GM12878 (cell line): Measurements from ENCODE around the gene SOCS1. TPM values are rescaled to one million over a fixed set of nuclear protein-coding genes. Genes with fewer than 3 reads are reported as not detected.

ENCODE experiments used
- ATAC-seq: fragments of 200-7000 bp; cut with Tn5 transposase; 3 replicates; pipeline ENCODE4 v1.9.1; 2020; ENCODE audit warnings: mild to moderate bottlenecking, moderate library complexity
- BruUV-seq: library from RNA; stranded (reverse); fragments of 400-500 nt; replicated peaks from 2 replicates; lab custom pipeline; 2021; lab: Mats Ljungman, UMichigan
- CTCF ChIA-PET: fragments of 300-600 bp; sonication (Branson Sonifier 250); formaldehyde crosslinking; extraction: SDS; loops from one replicate; lab custom pipeline; 2021; ENCODE audit warnings: inconsistent platforms; lab: Yijun Ruan, JAX
- POLR2A ChIA-PET: fragments of 350-600 bp; formaldehyde crosslinking; extraction: SDS; loops from one replicate; lab custom pipeline; 2021; ENCODE audit warnings: inconsistent platforms; lab: Charles Lee
- RAD21 ChIA-PET: fragments of 300-600 bp; sonication (Branson Sonifier 250); formaldehyde crosslinking; loops from one replicate; lab custom pipeline; 2023; ENCODE audit warnings: antibody characterized with exemption; ENCODE audit not compliant: unreplicated experiment; lab: Charles Lee
- SMC1A ChIA-PET: fragments of 300-600 bp; sonication (Branson Sonifier 250); formaldehyde crosslinking; loops from one replicate; lab custom pipeline; 2023; ENCODE audit not compliant: unreplicated experiment, uncharacterized antibody; lab: Charles Lee
- DNase-seq: peaks from one replicate; pipeline ENCODE4 v3.0.0-alpha.2; 2011; ENCODE audit warnings: low read depth, low spot score
- FAIRE-seq: peaks from 3 replicates; lab custom pipeline; 2011; peaks lifted over from hg19 to GRCh38; lab: Jason Lieb, UNC
- H2AFZ ChIP-seq: 2 replicates; pipeline ENCODE4 v1.6.0; 2011; ENCODE audit warnings: low read depth, low read length, control low read depth; ENCODE audit not compliant: control insufficient read depth
- H3K27ac ChIP-seq: 2 replicates; pipeline ENCODE4 v1.5.1; 2011; ENCODE audit warnings: control low read depth; ENCODE audit not compliant: control insufficient read depth, insufficient read depth
- H3K27me3 ChIP-seq, 2 experiments: replicated peaks in 1 of 2; 2 replicates each; pipeline versions ENCODE4 v1.6.0 to v1.6.1; 2011; ENCODE audit warnings: low read length in 1 of 2; ENCODE audit not compliant: control insufficient read depth in 2 of 2, insufficient read depth in 2 of 2
- H3K36me3 ChIP-seq, 2 experiments: 2 replicates each; pipeline ENCODE4 v1.5.1; 2011; ENCODE audit warnings: low read length in 1 of 2; ENCODE audit not compliant: control insufficient read depth in 2 of 2, insufficient read depth in 2 of 2
- H3K4me1 ChIP-seq: 2 replicates; pipeline ENCODE4 v1.6.1; 2011; ENCODE audit warnings: mild to moderate bottlenecking, low read length, moderate library complexity, mixed read lengths; ENCODE audit not compliant: control insufficient read depth, insufficient read depth
- H3K4me2 ChIP-seq: 2 replicates; pipeline ENCODE4 v1.6.0; 2011; ENCODE audit warnings: control low read depth; ENCODE audit not compliant: control insufficient read depth, insufficient read depth
- H3K4me3 ChIP-seq: fragments of 200-600 bp; sonication (generic); 2 replicates; pipeline ENCODE4 v1.5.1; 2016
- H3K79me2 ChIP-seq: 2 replicates; pipeline ENCODE4 v1.6.0; 2011; ENCODE audit warnings: low read length; ENCODE audit not compliant: control insufficient read depth, insufficient read depth
- H3K9ac ChIP-seq: 2 replicates; pipeline ENCODE4 v1.8.0; 2011; ENCODE audit warnings: low read length, control low read depth, mixed read lengths; ENCODE audit not compliant: control insufficient read depth, insufficient read depth
- H3K9me3 ChIP-seq: replicated peaks from 3 replicates; pipeline ENCODE4 v1.5.1; 2011; ENCODE audit warnings: mild to moderate bottlenecking, low read length; ENCODE audit not compliant: control insufficient read depth, insufficient read depth
- H4K20me1 ChIP-seq: 2 replicates; pipeline ENCODE4 v1.6.0; 2011; ENCODE audit not compliant: control insufficient read depth, insufficient read depth
- CREM ChIP-seq: IDR thresholded peaks from 2 replicates; pipeline ENCODE4 v1.6.1; 2014; ENCODE audit warnings: antibody characterized with exemption, low read depth
- EED ChIP-seq: sonication (generic); IDR thresholded peaks from 2 replicates; pipeline ENCODE4 v1.6.1; 2016; ENCODE audit warnings: antibody characterized with exemption, low read depth
- EGR1 ChIP-seq, 2 experiments: IDR thresholded peaks; 1 replicate in 1 of 2; 2 replicates in 1 of 2; pipeline ENCODE4 v1.6.1; 2011 to 2012; ENCODE audit warnings: low read depth in 2 of 2, low read length in 2 of 2, borderline replicate concordance in 1 of 2, mild to moderate bottlenecking in 1 of 2, moderate library complexity in 1 of 2
- GABPA ChIP-seq: IDR thresholded peaks from 2 replicates; pipeline ENCODE4 v1.6.1; 2014; ENCODE audit warnings: antibody characterized with exemption, low read depth, mild to moderate bottlenecking, inconsistent platforms
- LARP7 ChIP-seq: fragments of 450-650 bp; IDR thresholded peaks from 2 replicates; pipeline ENCODE4 v1.6.1; 2017; ENCODE audit warnings: mild to moderate bottlenecking
- MYB ChIP-seq: fragments of 150-350 bp; IDR thresholded peaks from 2 replicates; pipeline ENCODE4 v1.6.1; 2014; ENCODE audit warnings: mild to moderate bottlenecking, low read depth, low read length, borderline replicate concordance
- NFYA ChIP-seq: IDR thresholded peaks from 2 replicates; pipeline ENCODE4 v1.6.1; 2011; ENCODE audit warnings: low read depth, mild to moderate bottlenecking, low read length, improper control_type of control experiment, borderline replicate concordance
- PAX8 ChIP-seq: fragments of 450-650 bp; IDR thresholded peaks from 2 replicates; pipeline ENCODE4 v1.6.1; 2017; ENCODE audit warnings: mild to moderate bottlenecking, moderate library complexity
- RB1 ChIP-seq: fragments of 450-650 bp; formaldehyde crosslinking; IDR thresholded peaks from 2 replicates; pipeline ENCODE4 v1.6.1; 2017; ENCODE audit warnings: mild to moderate bottlenecking, borderline replicate concordance
- RUNX3 ChIP-seq: IDR thresholded peaks from 2 replicates; pipeline ENCODE4 v1.6.1; 2012; ENCODE audit warnings: low read length, inconsistent platforms
- YY1 ChIP-seq: IDR thresholded peaks from 2 replicates; pipeline ENCODE4 v1.6.1; 2011; ENCODE audit warnings: low read depth, mild to moderate bottlenecking, low read length
- ZSCAN29 ChIP-seq: fragments of 450-650 bp; IDR thresholded peaks from 2 replicates; pipeline ENCODE4 v1.6.1; 2017; ENCODE audit warnings: mild to moderate bottlenecking, moderate library complexity
- WGBS: methylation state at CpG from one replicate; pipeline ENCODE4 v1.1.6; 2016; ENCODE audit warnings: low lambda C conversion rate; ENCODE audit not compliant: insufficient replicate concordance, insufficient coverage; ENCODE audit errors: missing lambda C conversion rate; 5-methylcytosine and 5-hydroxymethylcytosine counted together
- in situ Hi-C: fragments of 300-500 bp; cut with MboI; formaldehyde crosslinking; loops from 9 replicates; pipeline ENCODE4 v1.14.3; 2018; ENCODE audit warnings: mixed read lengths
- intact Hi-C: fragments of 100-400 bp; cut with micrococcal nuclease; formaldehyde crosslinking; loops from one replicate; pipeline ENCODE4 v1.14.2; 2022; ENCODE audit not compliant: unreplicated experiment
- polyA plus RNA-seq, 11 experiments: library from polyadenylated mRNA; depleted of rRNA in 4 of 11; unstranded in 6 of 11; stranded (reverse) in 5 of 11; fragments of >200 nt; fragmentation: Nextera tagmentation in 4 of 11; fragmentation: Illumina TruSeq in 1 of 11; extraction: Ambion mirVana in 4 of 11; extraction: Trizol in 1 of 11; gene quantifications; 1 replicate in 1 of 11; 2 replicates in 10 of 11; pipeline versions ENCODE4 v1.2.1 to v1.2.3, GENCODE V29; 2011 to 2016; ENCODE audit warnings: inconsistent platforms in 2 of 11, missing spikeins in 2 of 11, low read depth in 1 of 11
- total RNA-seq, 4 experiments: library from RNA; depleted of rRNA in 3 of 4; stranded (reverse); fragments of >200 nt in 3 of 4; fragmentation: Illumina TruSeq in 1 of 4; extraction: Trizol in 1 of 4; gene quantifications; 2 replicates each; pipeline versions ENCODE4 v1.2.1 to v1.2.3, GENCODE V29; 2013 to 2021
- TF ChIP-seq, protein P1 (sequence below): fragments of 450-650 bp; IDR thresholded peaks from 2 replicates; pipeline ENCODE4 v1.6.1; 2016; ENCODE audit warnings: mild to moderate bottlenecking
- TF ChIP-seq, protein P2 (sequence below): fragments of 450-650 bp; formaldehyde crosslinking; IDR thresholded peaks from 2 replicates; pipeline ENCODE4 v1.4.0; 2022; ENCODE audit warnings: mild to moderate bottlenecking, moderate library complexity

Gene SOCS1
- total and polyA plus RNA-seq, 10 of the 15 experiments (the other 5 are each of a cell fraction or from before 2014, with no cell fraction given), result 0.42 to 39.8 (median 11.2) TPM

DNA sequence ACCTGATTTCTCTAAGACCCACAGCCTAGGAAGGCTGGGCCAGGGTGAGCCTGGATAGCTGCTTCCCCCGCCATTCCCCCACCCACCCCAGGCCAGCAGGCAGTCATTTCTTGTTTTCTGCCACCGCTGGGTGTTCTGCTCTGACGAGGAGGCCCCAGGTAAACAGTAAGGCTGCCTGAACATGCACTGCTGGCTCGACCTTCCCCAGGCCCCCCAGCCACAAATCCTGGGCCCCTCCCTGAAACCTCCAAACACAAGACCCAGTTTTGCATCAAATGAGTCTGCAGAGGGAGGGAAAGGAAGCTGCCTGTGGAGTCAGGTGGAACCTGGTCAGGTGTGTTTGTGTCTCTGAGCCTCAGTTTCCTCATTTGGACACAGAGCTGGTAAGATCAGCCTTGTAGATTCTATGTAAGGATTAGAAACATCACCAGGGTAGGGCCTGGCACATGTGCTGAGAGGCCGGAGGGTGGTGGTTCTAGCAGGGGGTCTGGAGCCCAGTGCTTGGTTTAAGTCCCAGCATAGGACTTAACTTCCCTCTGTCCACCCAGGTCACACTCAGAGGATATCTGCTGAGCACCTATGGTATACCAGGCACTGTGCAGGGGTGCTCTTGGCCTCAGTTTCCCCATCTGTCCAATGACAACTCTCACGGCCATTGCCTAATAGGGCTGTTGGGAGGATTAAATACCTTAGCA, 44.0 kb upstream of the SOCS1 start:
- no peaks in the 10 kb centered on the region; the same call in 1 of the 2 replicates for H3K79me2 ChIP-seq
- 65% methylated on average over 6 of the region's 6 CpGs for WGBS
- in situ Hi-C loops, result loop anchor here (10.0 kb wide), 1 partner anchor 995 kb away; no protein-coding TSS in a partner anchor
- BruUV-seq, result no TSS peak
- H3K36me3 ChIP-seq, result no peaks in the 10 kb centered on the region
- ChIA-PET RAD21 (interaction anchor here (0.6 to 6.8 kb wide), 13 partner anchors 11 to 336 kb away, joined by 3 to 206 read pairs (median 18); partner anchors contain the start of gene SOCS1), SMC1A (interaction anchor here (1.1 to 8.4 kb wide), 13 partner anchors 10 to 349 kb away, joined by 3 to 194 read pairs (median 23); partner anchors contain the start of gene SOCS1), CTCF (interaction anchor here (0.6 to 7.4 kb wide), 8 partner anchors 10 to 334 kb away, joined by 3 to 104 read pairs (median 12); partner anchors contain the start of gene SOCS1), POLR2A (interaction anchor here (1.3 to 6.0 kb wide), 6 partner anchors 10 to 79 kb away, joined by 3 to 85 read pairs (median 35); partner anchors contain the start of gene SOCS1)
- TF ChIP-seq ZSCAN29 (no peak), GABPA (no peak), MYB (no peak), PAX8 (no peak), EGR1 (IDR thresholded peaks at IDR 0.05; ENCODE audit: borderline replicate concordance in 1 of 2, low read depth in 2 of 2, low read length in 2 of 2) (0 out of 3 replicates have a peak, but pooled peaks of 1 of the 2 experiments have one; percentile 11), NFYA (no peak), YY1 (0 out of 2 replicates have a peak, but pooled peaks have one; percentile 16), RUNX3 (peak; percentile 29; the same call in 1 of the 2 replicates), EED (0 out of 2 replicates have a peak, but pooled peaks have one; percentile 38), LARP7 (0 out of 2 replicates have a peak, but pooled peaks have one; percentile 20), RB1 (no peak), CREM (peak; percentile 13; the same call in 1 of the 2 replicates)
- TF ChIP-seq, protein P1, sequence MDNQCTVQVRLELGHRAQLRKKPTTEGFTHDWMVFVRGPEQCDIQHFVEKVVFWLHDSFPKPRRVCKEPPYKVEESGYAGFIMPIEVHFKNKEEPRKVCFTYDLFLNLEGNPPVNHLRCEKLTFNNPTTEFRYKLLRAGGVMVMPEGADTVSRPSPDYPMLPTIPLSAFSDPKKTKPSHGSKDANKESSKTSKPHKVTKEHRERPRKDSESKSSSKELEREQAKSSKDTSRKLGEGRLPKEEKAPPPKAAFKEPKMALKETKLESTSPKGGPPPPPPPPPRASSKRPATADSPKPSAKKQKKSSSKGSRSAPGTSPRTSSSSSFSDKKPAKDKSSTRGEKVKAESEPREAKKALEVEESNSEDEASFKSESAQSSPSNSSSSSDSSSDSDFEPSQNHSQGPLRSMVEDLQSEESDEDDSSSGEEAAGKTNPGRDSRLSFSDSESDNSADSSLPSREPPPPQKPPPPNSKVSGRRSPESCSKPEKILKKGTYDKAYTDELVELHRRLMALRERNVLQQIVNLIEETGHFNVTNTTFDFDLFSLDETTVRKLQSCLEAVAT, result no peak
- TF ChIP-seq, protein P2, sequence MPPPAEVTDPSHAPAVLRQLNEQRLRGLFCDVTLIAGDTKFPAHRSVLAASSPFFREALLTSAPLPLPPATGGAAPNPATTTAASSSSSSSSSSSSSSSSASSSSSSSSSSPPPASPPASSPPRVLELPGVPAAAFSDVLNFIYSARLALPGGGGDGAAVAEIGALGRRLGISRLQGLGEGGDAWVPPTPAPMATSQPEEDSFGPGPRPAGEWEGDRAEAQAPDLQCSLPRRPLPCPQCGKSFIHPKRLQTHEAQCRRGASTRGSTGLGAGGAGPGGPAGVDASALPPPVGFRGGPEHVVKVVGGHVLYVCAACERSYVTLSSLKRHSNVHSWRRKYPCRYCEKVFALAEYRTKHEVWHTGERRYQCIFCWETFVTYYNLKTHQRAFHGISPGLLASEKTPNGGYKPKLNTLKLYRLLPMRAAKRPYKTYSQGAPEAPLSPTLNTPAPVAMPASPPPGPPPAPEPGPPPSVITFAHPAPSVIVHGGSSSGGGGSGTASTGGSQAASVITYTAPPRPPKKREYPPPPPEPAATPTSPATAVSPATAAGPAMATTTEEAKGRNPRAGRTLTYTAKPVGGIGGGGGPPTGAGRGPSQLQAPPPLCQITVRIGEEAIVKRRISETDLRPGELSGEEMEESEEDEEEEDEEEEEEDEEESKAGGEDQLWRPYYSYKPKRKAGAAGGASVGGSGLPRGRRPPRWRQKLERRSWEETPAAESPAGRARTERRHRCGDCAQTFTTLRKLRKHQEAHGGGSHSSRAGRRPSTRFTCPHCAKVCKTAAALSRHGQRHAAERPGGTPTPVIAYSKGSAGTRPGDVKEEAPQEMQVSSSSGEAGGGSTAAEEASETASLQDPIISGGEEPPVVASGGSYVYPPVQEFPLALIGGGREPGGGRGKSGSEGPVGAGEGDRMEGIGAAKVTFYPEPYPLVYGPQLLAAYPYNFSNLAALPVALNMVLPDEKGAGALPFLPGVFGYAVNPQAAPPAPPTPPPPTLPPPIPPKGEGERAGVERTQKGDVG (CRISPR knock-in tag), result no peak
- H3K27ac ChIP-seq, result peak overlapping the region; percentile 91
- ATAC-seq, result peak; percentile 12
- H3K4me3 ChIP-seq, result no peak overlapping the region
- no peaks in the 10 kb centered on the region for H3K9me3 ChIP-seq
- H2AFZ ChIP-seq, result no peak overlapping the region
- peaks cover 60% of the 10 kb centered on the region for H3K4me1 ChIP-seq
- DNase-seq, result no peak
- H3K27me3 ChIP-seq, result no peaks in the 10 kb centered on the region
- peak overlapping the region; percentile 22; the same call in 1 of the 2 replicates for H3K4me2 ChIP-seq
- H3K9ac ChIP-seq, result no peak overlapping the region
- no peaks in the 10 kb centered on the region for H4K20me1 ChIP-seq
- no peak for FAIRE-seq
- intact Hi-C loops, result loop anchor here (1.0 to 5.0 kb wide), 5 partner anchors 11 to 335 kb away; no protein-coding TSS in a partner anchor
